Keratinocyte (primary cell): ENCODE measurements around the gene CXCR6. TPM values are rescaled to one million over a fixed set of nuclear protein-coding genes. Genes with fewer than 3 reads are reported as not detected.

Experiments
- DNase-seq: peaks from one replicate; pipeline ENCODE4 v3.0.0-alpha.2; 2011; ENCODE audit warnings: low read depth, missing footprints, low spot score
- FAIRE-seq: peaks from 2 replicates; lab custom pipeline; 2011; peaks lifted over from hg19 to GRCh38; lab: Jason Lieb, UNC
- H2AFZ ChIP-seq: 2 replicates; pipeline ENCODE4 v1.6.0; 2012; ENCODE audit warnings: low read length, control low read depth, inconsistent platforms; ENCODE audit not compliant: control insufficient read depth
- H3K27ac ChIP-seq: 2 replicates; pipeline ENCODE4 v1.5.1; 2011; ENCODE audit warnings: low read length; ENCODE audit not compliant: control insufficient read depth, insufficient read depth
- H3K27me3 ChIP-seq: 3 replicates; pipeline ENCODE4 v1.6.0; 2011; ENCODE audit warnings: low read length; ENCODE audit not compliant: control insufficient read depth, insufficient read depth; ENCODE audit errors: extremely low read depth
- H3K36me3 ChIP-seq, 2 experiments: 2 replicates in 1 of 2; 3 replicates in 1 of 2; pipeline ENCODE4 v1.5.1; 2011; ENCODE audit warnings: low read length in 2 of 2, mild to moderate bottlenecking in 1 of 2; ENCODE audit not compliant: control insufficient read depth in 2 of 2, insufficient read depth in 2 of 2; ENCODE audit errors: extremely low read depth in 1 of 2
- H3K4me1 ChIP-seq: 3 replicates; pipeline ENCODE4 v1.5.1; 2011; ENCODE audit warnings: low read length; ENCODE audit not compliant: control insufficient read depth, insufficient read depth; ENCODE audit errors: extremely low read depth
- H3K4me2 ChIP-seq: 3 replicates; pipeline ENCODE4 v1.6.0; 2011; ENCODE audit warnings: low read depth, low read length; ENCODE audit not compliant: control insufficient read depth, insufficient read depth; ENCODE audit errors: extremely low read depth
- H3K4me3 ChIP-seq, 3 experiments: fragments of 200-600 bp in 1 of 3; sonication (generic) in 1 of 3; 2 replicates in 2 of 3; 3 replicates in 1 of 3; pipeline ENCODE4 v1.5.1; 2011 to 2016; ENCODE audit warnings: low read length in 3 of 3, mild to moderate bottlenecking in 3 of 3, control low read depth in 2 of 3, inconsistent platforms in 1 of 3, low read depth in 1 of 3, mixed read lengths in 1 of 3, mixed run types in 1 of 3, moderate library complexity in 1 of 3; ENCODE audit not compliant: control insufficient read depth in 2 of 3, insufficient read depth in 2 of 3; ENCODE audit errors: extremely low read depth in 1 of 3
- H3K79me2 ChIP-seq: 2 replicates; pipeline ENCODE4 v1.6.0; 2012; ENCODE audit warnings: low read length; ENCODE audit not compliant: control insufficient read depth, insufficient read depth
- H3K9ac ChIP-seq: 3 replicates; pipeline ENCODE4 v1.6.0; 2011; ENCODE audit warnings: low read length; ENCODE audit not compliant: control insufficient read depth, insufficient read depth; ENCODE audit errors: extremely low read depth
- H3K9me1 ChIP-seq: 3 replicates; pipeline ENCODE4 v1.6.0; 2011; ENCODE audit warnings: low read length; ENCODE audit not compliant: control insufficient read depth, insufficient read depth; ENCODE audit errors: extremely low read depth
- H3K9me3 ChIP-seq: 2 replicates; pipeline ENCODE4 v1.5.1; 2012; ENCODE audit warnings: low read depth, low read length; ENCODE audit not compliant: control insufficient read depth
- H4K20me1 ChIP-seq: 3 replicates; pipeline ENCODE4 v1.6.0; 2011; ENCODE audit warnings: low read length; ENCODE audit not compliant: control insufficient read depth, insufficient read depth; ENCODE audit errors: extremely low read depth
- EZH2 ChIP-seq: IDR thresholded peaks from one replicate; pipeline ENCODE4 v1.6.1; 2012; ENCODE audit warnings: inconsistent platforms, mild to moderate bottlenecking, low read length, moderate library complexity
- dilution Hi-C: fragments of 300-500 bp; cut with MboI; formaldehyde crosslinking; loops from one replicate; pipeline ENCODE4 v1.7.0; 2020; ENCODE audit warnings: low sequenced_read_pairs; ENCODE audit not compliant: extremely low pct_ligation_motif_present
- polyA plus RNA-seq, 5 experiments: library from polyadenylated mRNA; depleted of rRNA in 3 of 5; stranded (reverse) in 3 of 5; stranded (forward) in 1 of 5; unstranded in 1 of 5; fragments of >200 nt; gene quantifications; 1 replicate in 1 of 5; 2 replicates in 3 of 5; 3 replicates in 1 of 5; pipeline versions ENCODE4 v1.2.1 to v1.2.3, GENCODE V29; 2011 to 2012; ENCODE audit warnings: missing spikeins in 2 of 5, low read depth in 1 of 5, low replicate concordance in 1 of 5
- TF ChIP-seq, protein P1 (sequence below), 3 experiments: IDR thresholded peaks in 1 of 3; conservative IDR thresholded peaks in 1 of 3; optimal IDR thresholded peaks in 1 of 3; 2 replicates in 2 of 3; 3 replicates in 1 of 3; pipeline versions ENCODE3 to v1.5.1; 2011; ENCODE audit warnings: low read length in 3 of 3, mild to moderate bottlenecking in 3 of 3, moderate library complexity in 2 of 3, control low read depth in 1 of 3, inconsistent platforms in 1 of 3; ENCODE audit not compliant: insufficient read depth in 2 of 3; ENCODE audit errors: extremely low read depth in 1 of 3

CXCR6 gene
- polyA plus RNA-seq, 1 donor (not counting 4 experiments of a cell fraction or from before 2014, with no cell fraction given): not detected

DNA sequence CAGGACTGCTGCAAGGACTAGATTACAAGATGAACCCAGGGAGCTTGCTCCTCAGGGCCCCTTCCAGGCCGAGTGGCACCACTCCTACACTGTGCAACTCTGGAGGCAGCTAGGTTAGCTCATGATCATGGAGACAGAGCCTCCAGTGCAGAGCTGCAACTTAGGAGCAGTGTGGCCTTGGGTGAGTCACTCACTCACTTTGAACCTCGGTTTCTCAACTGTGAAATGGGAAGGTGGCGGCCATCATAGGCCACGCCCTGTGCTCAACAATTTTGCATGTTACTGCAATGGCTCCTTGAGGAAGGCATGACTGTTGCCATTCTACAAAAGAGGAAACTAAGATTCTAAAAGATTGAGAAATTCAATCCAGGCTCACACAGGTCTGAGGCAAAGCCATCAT, 11.2 kb upstream of the CXCR6 start:
- Histone ChIP-seq H3K4me3 (no peak overlapping the region), H2AFZ (no peak overlapping the region), H3K79me2 (no peaks in the 10 kb centered on the region), H3K27me3 (no peaks in the 10 kb centered on the region), H3K9ac (no peak overlapping the region), H3K9me1 (no peaks in the 10 kb centered on the region), H3K27ac (no peak overlapping the region), H3K9me3 (no peaks in the 10 kb centered on the region), H3K4me1 (no peaks in the 10 kb centered on the region), H3K36me3 (peaks cover 0 to 16% of the 10 kb centered on the region in 2 experiments), H3K4me2 (no peak overlapping the region), H4K20me1 (no peaks in the 10 kb centered on the region)
- no peak for FAIRE-seq
- no peak for TF ChIP-seq EZH2
- TF ChIP-seq, protein P1, sequence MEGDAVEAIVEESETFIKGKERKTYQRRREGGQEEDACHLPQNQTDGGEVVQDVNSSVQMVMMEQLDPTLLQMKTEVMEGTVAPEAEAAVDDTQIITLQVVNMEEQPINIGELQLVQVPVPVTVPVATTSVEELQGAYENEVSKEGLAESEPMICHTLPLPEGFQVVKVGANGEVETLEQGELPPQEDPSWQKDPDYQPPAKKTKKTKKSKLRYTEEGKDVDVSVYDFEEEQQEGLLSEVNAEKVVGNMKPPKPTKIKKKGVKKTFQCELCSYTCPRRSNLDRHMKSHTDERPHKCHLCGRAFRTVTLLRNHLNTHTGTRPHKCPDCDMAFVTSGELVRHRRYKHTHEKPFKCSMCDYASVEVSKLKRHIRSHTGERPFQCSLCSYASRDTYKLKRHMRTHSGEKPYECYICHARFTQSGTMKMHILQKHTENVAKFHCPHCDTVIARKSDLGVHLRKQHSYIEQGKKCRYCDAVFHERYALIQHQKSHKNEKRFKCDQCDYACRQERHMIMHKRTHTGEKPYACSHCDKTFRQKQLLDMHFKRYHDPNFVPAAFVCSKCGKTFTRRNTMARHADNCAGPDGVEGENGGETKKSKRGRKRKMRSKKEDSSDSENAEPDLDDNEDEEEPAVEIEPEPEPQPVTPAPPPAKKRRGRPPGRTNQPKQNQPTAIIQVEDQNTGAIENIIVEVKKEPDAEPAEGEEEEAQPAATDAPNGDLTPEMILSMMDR (optimal IDR thresholded peaks at IDR 0.05 in 1 of 3, IDR thresholded peaks at IDR 0.05 in 1 of 3, conservative IDR thresholded peaks at IDR 0.05 in 1 of 3; ENCODE audit: extremely low read depth in 1 of 3, insufficient read depth in 2 of 3, low read length in 3 of 3): no peak
- dilution Hi-C loops: no loop called here
- DNase-seq: no peak

DNA sequence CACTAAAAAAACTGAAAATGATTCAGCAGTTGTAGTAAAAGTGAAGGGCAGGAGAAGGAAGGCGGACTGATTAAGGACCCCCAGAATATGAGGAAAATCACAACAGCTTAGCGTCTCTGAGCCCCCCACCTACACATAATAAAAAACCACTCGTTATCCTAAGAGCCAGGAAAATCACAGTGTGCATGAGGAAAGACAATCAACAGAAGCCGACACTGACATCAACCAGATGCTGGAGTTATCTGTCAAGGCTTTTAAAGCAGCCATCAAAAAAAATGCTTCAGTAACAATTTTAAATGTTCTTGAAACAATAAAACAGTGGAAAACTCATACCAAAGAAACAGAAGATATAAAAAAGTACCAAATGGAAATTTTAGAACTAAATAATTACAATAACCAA, 9.7 kb upstream of the CXCR6 start:
- Histone ChIP-seq H3K9ac (no peak overlapping the region), H3K4me3 (no peak overlapping the region), H3K27me3 (no peaks in the 10 kb centered on the region), H3K4me2 (no peak overlapping the region), H3K4me1 (no peaks in the 10 kb centered on the region), H3K36me3 (peaks cover 0 to 13% of the 10 kb centered on the region in 2 experiments), H3K9me1 (no peaks in the 10 kb centered on the region), H4K20me1 (no peaks in the 10 kb centered on the region), H3K79me2 (no peaks in the 10 kb centered on the region), H3K9me3 (no peaks in the 10 kb centered on the region), H3K27ac (no peak overlapping the region), H2AFZ (no peak overlapping the region)
- TF ChIP-seq, protein P1 (optimal IDR thresholded peaks at IDR 0.05 in 1 of 3, IDR thresholded peaks at IDR 0.05 in 1 of 3, conservative IDR thresholded peaks at IDR 0.05 in 1 of 3; ENCODE audit: extremely low read depth in 1 of 3, insufficient read depth in 2 of 3, low read length in 3 of 3): no peak
- TF ChIP-seq EZH2: no peak
- DNase-seq: no peak
- FAIRE-seq: no peak
- dilution Hi-C loops: no loop called here
